SK-N-SH (cell line): Measurements from ENCODE around the gene ZNF213. TPM values are rescaled to one million over a fixed set of nuclear protein-coding genes. Genes with fewer than 3 reads are reported as not detected.

ENCODE experiments used
- CTCF ChIA-PET: fragments of 300-600, 350-600 bp; formaldehyde crosslinking; extraction: SDS; loops from one replicate; lab custom pipeline; 2021; lab: Yijun Ruan, JAX
- POLR2A ChIA-PET: fragments of 350-600 bp; sonication (Branson Sonifier 250); formaldehyde crosslinking; extraction: SDS; loops from one replicate; lab custom pipeline; 2020; ENCODE audit warnings: antibody characterized with exemption, inconsistent platforms; lab: Yijun Ruan, JAX
- DNase-seq: peaks from one replicate; pipeline ENCODE4 v3.0.0; 2012
- H2AFZ ChIP-seq: fragments of 200-600 bp; sonication (generic); 2 replicates; pipeline ENCODE4 v1.8.1; 2016; ENCODE audit warnings: antibody characterized with exemption, mild to moderate bottlenecking, low read depth
- H3F3A ChIP-seq: fragments of 200-600 bp; sonication (generic); replicated peaks from 2 replicates; pipeline ENCODE3; 2016; ENCODE audit warnings: antibody characterized with exemption, mild to moderate bottlenecking; ENCODE audit not compliant: insufficient read depth
- H3K27ac ChIP-seq, 2 experiments: fragments of 200-500 bp in 1 of 2; fragments of 200-600 bp in 1 of 2; sonication (Bioruptor generic) in 1 of 2; sonication (generic), shearing (Covaris generic) in 1 of 2; 2 replicates each; pipeline versions ENCODE4 v1.5.1 to v1.6.1; 2014 to 2016; ENCODE audit warnings: low read depth in 2 of 2, inconsistent platforms in 1 of 2, low read length in 1 of 2, mild to moderate bottlenecking in 1 of 2, mixed read lengths in 1 of 2
- H3K27me3 ChIP-seq: fragments of 200-600 bp; sonication (generic), shearing (Covaris generic); 2 replicates; pipeline ENCODE4 v1.6.1; 2016; ENCODE audit warnings: mixed run types; ENCODE audit not compliant: insufficient read depth
- H3K36me3 ChIP-seq, 2 experiments: fragments of 200-500 bp in 1 of 2; fragments of 200-600 bp in 1 of 2; sonication (Bioruptor generic) in 1 of 2; sonication (generic) in 1 of 2; replicated peaks in 1 of 2; 2 replicates each; pipeline versions ENCODE3 to v1.5.1; 2014 to 2016; ENCODE audit warnings: low read length in 1 of 2, mild to moderate bottlenecking in 1 of 2; ENCODE audit not compliant: insufficient read depth in 2 of 2, control insufficient read depth in 1 of 2
- H3K4me1 ChIP-seq, 2 experiments: fragments of 200-500 bp in 1 of 2; fragments of 200-600 bp in 1 of 2; sonication (Bioruptor generic) in 1 of 2; sonication (generic), shearing (Covaris generic) in 1 of 2; 2 replicates each; pipeline versions ENCODE4 v1.5.1 to v1.6.1; 2014 to 2016; ENCODE audit warnings: low read depth in 1 of 2, low read length in 1 of 2, mixed run types in 1 of 2; ENCODE audit not compliant: insufficient read depth in 2 of 2, control insufficient read depth in 1 of 2
- H3K4me2 ChIP-seq: fragments of 200-600 bp; sonication (generic), shearing (Covaris generic); 2 replicates; pipeline ENCODE4 v1.6.1; 2017; ENCODE audit warnings: mixed run types
- H3K4me3 ChIP-seq, 2 experiments: fragments of 200-500 bp in 1 of 2; fragments of 200-600 bp in 1 of 2; sonication (Bioruptor generic) in 1 of 2; sonication (generic), shearing (Covaris generic) in 1 of 2; 2 replicates each; pipeline versions ENCODE4 v1.5.1 to v1.8.1; 2014 to 2016; ENCODE audit warnings: low read depth in 2 of 2, inconsistent platforms in 1 of 2, low read length in 1 of 2, mild to moderate bottlenecking in 1 of 2, mixed read lengths in 1 of 2, moderate library complexity in 1 of 2
- H3K79me2 ChIP-seq: fragments of 200-600 bp; sonication (generic); 2 replicates; pipeline ENCODE4 v1.8.1; 2017; ENCODE audit warnings: mild to moderate bottlenecking; ENCODE audit not compliant: insufficient read depth
- H3K9ac ChIP-seq: fragments of 200-600 bp; sonication (generic); 2 replicates; pipeline ENCODE4 v1.6.1; 2017; ENCODE audit warnings: mixed run types
- H3K9me2 ChIP-seq: fragments of 200-600 bp; sonication (generic); 2 replicates; pipeline ENCODE4 v1.6.1; 2017; ENCODE audit warnings: mixed run types
- H3K9me3 ChIP-seq: fragments of 200-600 bp; sonication (generic); 2 replicates; pipeline ENCODE4 v1.6.1; 2017; ENCODE audit warnings: mixed run types, mild to moderate bottlenecking, moderate library complexity
- H4K20me1 ChIP-seq: fragments of 200-600 bp; sonication (generic); 2 replicates; pipeline ENCODE4 v1.6.1; 2017; ENCODE audit warnings: mild to moderate bottlenecking, mixed run types; ENCODE audit not compliant: insufficient read depth
- CHD2 ChIP-seq: fragments of 150-350 bp; IDR thresholded peaks from 2 replicates; pipeline ENCODE4 v1.6.1; 2018; ENCODE audit warnings: low read length; ENCODE audit not compliant: partially characterized antibody
- CTCF ChIP-seq: fragments of 200-600 bp; sonication (generic); IDR thresholded peaks from 2 replicates; pipeline ENCODE4 v1.6.1; 2017; ENCODE audit warnings: antibody characterized with exemption, mild to moderate bottlenecking, moderate library complexity
- ELF1 ChIP-seq: IDR thresholded peaks from 2 replicates; pipeline ENCODE4 v1.4.0; 2012
- FOSL2 ChIP-seq: IDR thresholded peaks from 2 replicates; pipeline ENCODE4 v1.4.0; 2012; ENCODE audit warnings: low read depth, mild to moderate bottlenecking, moderate library complexity, borderline replicate concordance
- FOXJ3 ChIP-seq: sonication (generic); formaldehyde crosslinking; IDR thresholded peaks from 2 replicates; pipeline ENCODE4 v1.5.1; 2020; ENCODE audit warnings: mild to moderate bottlenecking, missing genetic modification reagents
- GABPA ChIP-seq: IDR thresholded peaks from 2 replicates; pipeline ENCODE4 v1.4.0; 2012; ENCODE audit warnings: low read depth, mild to moderate bottlenecking
- GATA2 ChIP-seq: sonication (generic); formaldehyde crosslinking; IDR thresholded peaks from 2 replicates; pipeline ENCODE4 v1.5.0; 2020; ENCODE audit warnings: mild to moderate bottlenecking, missing genetic modification reagents
- IRF3 ChIP-seq: fragments of 150-350 bp; IDR thresholded peaks from 2 replicates; pipeline ENCODE4 v1.6.1; 2016; ENCODE audit warnings: mild to moderate bottlenecking, low read depth, low read length
- JUND ChIP-seq: IDR thresholded peaks from 2 replicates; pipeline ENCODE4 v1.4.0; 2012
- MAX ChIP-seq: IDR thresholded peaks from 2 replicates; pipeline ENCODE4 v1.4.0; 2012; ENCODE audit warnings: low read depth
- MXI1 ChIP-seq: IDR thresholded peaks from 2 replicates; pipeline ENCODE4 v1.6.1; 2012; ENCODE audit warnings: mild to moderate bottlenecking, low read depth, low read length, improper control_type of control experiment
- NRF1 ChIP-seq: IDR thresholded peaks from 2 replicates; pipeline ENCODE4 v1.6.1; 2012; ENCODE audit warnings: low read depth, mild to moderate bottlenecking, low read length
- RAD21 ChIP-seq: IDR thresholded peaks from 2 replicates; pipeline ENCODE4 v1.6.1; 2012; ENCODE audit warnings: mild to moderate bottlenecking, low read length
- RCOR1 ChIP-seq: fragments of 150-350 bp; IDR thresholded peaks from 2 replicates; pipeline ENCODE4 v1.6.1; 2017; ENCODE audit warnings: antibody characterized with exemption, low read length
- REST ChIP-seq: IDR thresholded peaks from 2 replicates; pipeline ENCODE4 v1.6.1; 2012; ENCODE audit warnings: mild to moderate bottlenecking, low read depth, low read length, moderate library complexity
- RFX5 ChIP-seq: IDR thresholded peaks from 2 replicates; pipeline ENCODE4 v1.6.1; 2012; ENCODE audit warnings: mild to moderate bottlenecking, improper control_type of control experiment, low read length
- SIN3A ChIP-seq: IDR thresholded peaks from 2 replicates; pipeline ENCODE4 v1.6.1; 2012; ENCODE audit warnings: low read depth, mild to moderate bottlenecking, low read length, moderate library complexity, borderline replicate concordance
- SMC3 ChIP-seq: IDR thresholded peaks from 2 replicates; pipeline ENCODE4 v1.6.1; 2012; ENCODE audit warnings: low read depth, low read length, improper control_type of control experiment
- TAF1 ChIP-seq: IDR thresholded peaks from 2 replicates; pipeline ENCODE4 v1.6.1; 2012; ENCODE audit warnings: low read depth, mild to moderate bottlenecking, low read length, moderate library complexity, borderline replicate concordance
- TEAD4 ChIP-seq: IDR thresholded peaks from 2 replicates; pipeline ENCODE4 v1.4.0; 2012; ENCODE audit warnings: mild to moderate bottlenecking, borderline replicate concordance; ENCODE audit not compliant: insufficient read depth
- YY1 ChIP-seq: IDR thresholded peaks from 2 replicates; pipeline ENCODE4 v1.4.0; 2012; ENCODE audit warnings: low read depth, mild to moderate bottlenecking
- WGBS: methylation state at CpG from one replicate; pipeline ENCODE4 v1.1.6; 2017; ENCODE audit warnings: low lambda C conversion rate; 5-methylcytosine and 5-hydroxymethylcytosine counted together
- polyA plus RNA-seq, 3 experiments: library from polyadenylated mRNA; depleted of rRNA; stranded (reverse); fragments of >200 nt; gene quantifications; 2 replicates each; pipeline ENCODE4 v1.2.3, GENCODE V29; 2012

ZNF213 gene
- polyA plus RNA-seq, 1 of the 3 experiments (the other 2 are of a cell fraction): 1.1 TPM

GRCh38 chr16:3147046-3147756, 12.4 kb downstream of the ZNF213 start:
- H3K27me3 ChIP-seq: no peaks in the 10 kb centered on the region
- peaks cover 24% of the 10 kb centered on the region for H3F3A ChIP-seq
- H3K9me3 ChIP-seq: no peaks in the 10 kb centered on the region
- ChIA-PET CTCF (interaction anchor here (1.4 to 5.7 kb wide), 6 partner anchors 11 to 126 kb away, joined by 3 to 62 read pairs (median 33); partner anchors contain the start of gene ZNF213), POLR2A (interaction anchor here (1.4 kb wide), 1 partner anchor 13 kb away, joined by 4 read pairs; the partner anchor contains the start of gene ZNF213)
- no peak overlapping the region for H3K4me2 ChIP-seq
- no peak overlapping the region for H3K27ac ChIP-seq
- H3K79me2 ChIP-seq: no peaks in the 10 kb centered on the region
- peaks cover 3% of the 10 kb centered on the region; the same call in 1 of the 2 replicates for H4K20me1 ChIP-seq
- H3K36me3 ChIP-seq: peaks cover 0 to 6% of the 10 kb centered on the region in 2 experiments
- no peak overlapping the region for H2AFZ ChIP-seq
- WGBS: 76% methylated on average over 6 of the region's 16 CpGs
- H3K9ac ChIP-seq: no peak overlapping the region
- no peak overlapping the region for H3K4me3 ChIP-seq
- no peak for DNase-seq
- no peaks in the 10 kb centered on the region for H3K9me2 ChIP-seq
- TF ChIP-seq TAF1 (no peak), SIN3A (no peak), TEAD4 (no peak), CHD2 (no peak), YY1 (no peak)
- H3K4me1 ChIP-seq: peaks cover 0 to 13% of the 10 kb centered on the region in 2 experiments; a peak in 1 of 4 replicates

GRCh38 chr16:3147757-3148104, 12.9 kb downstream of the ZNF213 start:
- H3K4me2 ChIP-seq: no peak overlapping the region
- WGBS: 94% methylated on average over 4 of the region's 5 CpGs
- H3K9me2 ChIP-seq: no peaks in the 10 kb centered on the region
- CTCF ChIA-PET: interaction anchor here (1.3 to 5.7 kb wide), 7 partner anchors 10 to 127 kb away, joined by 3 to 62 read pairs (median 23); partner anchors contain the start of gene ZNF213
- H3K79me2 ChIP-seq: no peaks in the 10 kb centered on the region
- POLR2A ChIA-PET: interaction anchor here (1.4 kb wide), 1 partner anchor 13 kb away, joined by 4 read pairs; the partner anchor contains the start of gene ZNF213
- H3F3A ChIP-seq: peaks cover 29% of the 10 kb centered on the region
- TF ChIP-seq MAX: no peak
- TF ChIP-seq IRF3: no peak
- no peak for TF ChIP-seq TEAD4
- no peak for TF ChIP-seq ELF1
- TF ChIP-seq RFX5: no peak
- TF ChIP-seq RAD21: no peak
- TF ChIP-seq MXI1: no peak
- TF ChIP-seq RCOR1: no peak
- TF ChIP-seq CTCF: no peak
- no peak for TF ChIP-seq SMC3
- TF ChIP-seq GATA2 (CRISPR knock-in tag): no peak
- no peak for TF ChIP-seq FOXJ3
- TF ChIP-seq REST: no peak
- TF ChIP-seq FOSL2: no peak
- TF ChIP-seq GABPA: no peak
- TF ChIP-seq JUND: no peak
- TF ChIP-seq NRF1: no peak
- TF ChIP-seq YY1: no peak
- TF ChIP-seq CHD2: no peak
- peaks cover 0 to 13% of the 10 kb centered on the region in 2 experiments; a peak in 1 of 4 replicates for H3K4me1 ChIP-seq
- H3K36me3 ChIP-seq: peaks cover 0 to 1% of the 10 kb centered on the region in 2 experiments
- peaks cover 3% of the 10 kb centered on the region; the same call in 1 of the 2 replicates for H4K20me1 ChIP-seq
- H3K4me3 ChIP-seq: no peak overlapping the region
- no peaks in the 10 kb centered on the region for H3K9me3 ChIP-seq
- H3K27me3 ChIP-seq: no peaks in the 10 kb centered on the region
- no peak for DNase-seq
- no peak overlapping the region for H2AFZ ChIP-seq
- no peak overlapping the region for H3K9ac ChIP-seq
- no peak overlapping the region for H3K27ac ChIP-seq
